Suppressor macrophage treated with lipopolysaccharide for 4 hours (primary cell): Measurements from ENCODE around the gene MYT1.
"Not testable (repeated sequence)": the region's sequence is repeated elsewhere in the genome, so short reads cannot be mapped to it uniquely, and the experiment has no call there.

Experiments
- DNase-seq: peaks from one replicate; pipeline ENCODE4 v3.0.0-alpha.2; 2020

The MYT1 gene

GRCh38 chr20:64220420-64220819, 56.2 kb downstream of the MYT1 start:
- DNase-seq: no peak

- DNase-seq: no peak
These were observed 56.8 kb downstream of the MYT1 start for GRCh38 chr20:64220891-64221527.

- DNase-seq: no peak
These were observed 58.1 kb downstream of the MYT1 start for GRCh38 chr20:64222291-64222735.

- no peak for DNase-seq
These were observed 58.7 kb downstream of the MYT1 start for GRCh38 chr20:64222851-64223525.

- no peak for DNase-seq
These were observed 59.3 kb downstream of the MYT1 start for GRCh38 chr20:64223526-64224067.

GRCh38 chr20:64224351-64225170, 60.3 kb downstream of the MYT1 start:
- no peak for DNase-seq

- no peak for DNase-seq
These were observed 60.9 kb downstream of the MYT1 start for GRCh38 chr20:64225171-64225595.

GRCh38 chr20:64225828-64226598, 61.8 kb downstream of the MYT1 start:
- DNase-seq: no peak

- no peak for DNase-seq
These were observed 62.7 kb downstream of the MYT1 start for GRCh38 chr20:64226686-64227580.

GRCh38 chr20:64228086-64228653, 63.9 kb downstream of the MYT1 start:
- DNase-seq: no peak

GRCh38 chr20:64228751-64229506, 64.7 kb downstream of the MYT1 start:
- no peak for DNase-seq

- DNase-seq: no peak
These were observed 65.3 kb downstream of the MYT1 start for GRCh38 chr20:64229507-64230061.

- no peak for DNase-seq
These were observed 66.4 kb downstream of the MYT1 start for GRCh38 chr20:64230461-64231145.

GRCh38 chr20:64231621-64232550, 67.6 kb downstream of the MYT1 start:
- DNase-seq: no peak

- no peak for DNase-seq
These were observed 68.5 kb downstream of the MYT1 start for GRCh38 chr20:64232794-64233193.

- no peak for DNase-seq
These were observed 69.5 kb downstream of the MYT1 start for GRCh38 chr20:64233725-64234124.

- no peak for DNase-seq
These were observed 70.1 kb downstream of the MYT1 start for GRCh38 chr20:64234291-64234791.

- not testable (repeated sequence) for DNase-seq
These were observed 70.8 kb downstream of the MYT1 start for GRCh38 chr20:64234921-64235565.
